Kidney tubule cell (primary cell): Measurements from ENCODE around the gene ABITRAM.
"Not testable (repeated sequence)": the region's sequence is repeated elsewhere in the genome, so short reads cannot be mapped to it uniquely, and the experiment has no call there.

Experiments used
- DNase-seq: peaks from one replicate; pipeline ENCODE4 v3.0.0-alpha.2; 2018; ENCODE audit warnings: low spot score

Gene ABITRAM

GRCh38 chr9:108928386-108928785, 5.8 kb upstream of the ABITRAM start:
- DNase-seq, result no peak

- peak; percentile 23 for DNase-seq
Observed at GRCh38 chr9:108933231-108933717, 926 bp upstream of the ABITRAM start.

- DNase-seq, result peak; percentile 95
Observed at GRCh38 chr9:108933718-108934322, 380 bp upstream of the ABITRAM start, which contains the start of gene ELP1. TSS of gene ELP1 (minus strand) at chr9:108934124. CDS start at chr9:108931146, 2,978 bp downstream.

- DNase-seq, result no peak
Observed at GRCh38 chr9:108937561-108938305, 3.5 kb downstream of the ABITRAM start.

DNA sequence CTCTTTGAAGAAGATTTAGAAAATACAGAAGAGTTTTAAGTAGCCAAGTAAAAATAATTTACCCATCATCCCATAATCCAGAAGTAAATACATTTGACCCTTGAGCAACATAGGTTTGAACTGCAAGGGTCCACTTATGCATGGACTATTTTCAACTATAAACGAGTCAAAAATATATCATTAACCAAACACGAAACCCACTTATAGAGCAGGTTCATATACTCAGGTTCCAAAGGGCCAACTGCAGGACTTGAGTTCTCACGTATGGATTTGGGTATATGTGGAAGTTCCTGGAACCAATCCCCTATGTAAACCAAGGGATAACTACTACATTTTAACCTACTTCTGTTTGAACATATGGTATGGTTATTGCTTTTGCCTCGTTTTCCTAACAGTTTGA, 5.8 kb downstream of the ABITRAM start:
- DNase-seq, result no peak

- no peak for DNase-seq
Observed at GRCh38 chr9:108950168-108950567, 16.0 kb downstream of the ABITRAM start.

DNA sequence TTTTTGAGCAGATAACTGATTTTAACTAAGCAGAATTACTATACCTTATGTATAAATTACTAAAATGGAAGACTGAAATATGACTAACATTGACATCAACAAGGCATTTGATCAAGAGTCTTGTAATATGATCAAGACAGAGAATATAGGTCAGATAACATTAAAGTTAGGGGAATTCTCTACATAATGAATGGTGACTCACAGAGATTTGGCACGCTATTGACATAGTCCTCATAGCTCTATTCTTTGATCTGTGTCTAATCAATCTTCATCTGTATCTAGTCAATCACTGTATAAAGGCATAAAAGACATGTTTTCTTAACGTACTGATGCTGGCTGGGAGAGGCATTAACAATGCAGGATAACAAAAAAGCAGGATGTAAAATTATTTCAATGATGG, 17.4 kb downstream of the ABITRAM start:
- DNase-seq, result no peak

- peak; percentile 42 for DNase-seq
Observed at GRCh38 chr9:108953983-108954574, 19.9 kb downstream of the ABITRAM start.

DNA sequence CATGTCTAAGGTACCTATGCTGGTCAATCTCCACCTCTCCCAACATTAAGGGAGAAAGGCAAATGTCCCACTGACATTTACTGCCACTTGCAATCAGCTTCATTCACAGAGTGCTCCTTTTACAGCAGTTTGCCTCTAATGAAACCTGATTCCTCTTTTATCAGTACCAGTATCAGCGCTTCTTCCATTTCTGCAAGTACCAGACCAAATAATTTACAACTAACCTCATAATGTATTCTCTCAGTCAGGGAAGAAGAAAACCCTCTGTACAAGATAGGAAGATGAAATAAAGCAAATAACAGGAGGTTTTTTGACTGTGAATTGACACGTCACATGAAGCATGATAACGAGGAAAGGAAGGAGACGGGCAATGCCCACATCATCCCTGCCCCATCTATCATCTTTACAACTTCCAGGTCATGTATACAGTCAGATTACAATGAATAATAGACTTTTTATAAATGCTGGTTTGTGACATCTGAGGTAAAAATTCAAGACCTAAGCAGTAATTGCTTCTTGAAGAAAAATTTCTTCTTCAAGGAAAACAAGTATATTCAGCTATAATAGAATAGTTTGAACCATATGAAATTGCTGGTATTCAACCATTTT, 21.9 kb downstream of the ABITRAM start:
- DNase-seq, result no peak

DNA sequence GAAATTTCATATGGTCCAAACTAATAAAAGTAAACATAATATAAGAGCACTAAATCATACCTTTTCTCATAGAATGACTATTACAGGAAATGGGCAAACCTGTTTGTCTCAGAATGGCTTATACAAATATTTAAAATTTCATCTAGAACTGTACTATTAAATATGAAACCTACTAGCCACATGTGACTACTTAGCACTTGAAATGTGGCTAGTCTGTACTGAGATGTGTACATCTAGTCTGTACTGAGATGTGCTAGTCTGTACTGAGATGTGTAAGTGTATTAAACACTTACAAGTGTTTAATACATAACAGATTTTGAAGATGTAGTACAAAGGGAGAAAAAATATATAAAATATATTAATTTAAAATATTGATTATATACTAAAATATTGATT, 22.4 kb downstream of the ABITRAM start:
- DNase-seq, result no peak

- no peak for DNase-seq
Observed at GRCh38 chr9:108960331-108960730, 26.1 kb downstream of the ABITRAM start.

- peak; percentile 2 for DNase-seq
Observed at GRCh38 chr9:108961151-108961550, 27.0 kb downstream of the ABITRAM start.

DNA sequence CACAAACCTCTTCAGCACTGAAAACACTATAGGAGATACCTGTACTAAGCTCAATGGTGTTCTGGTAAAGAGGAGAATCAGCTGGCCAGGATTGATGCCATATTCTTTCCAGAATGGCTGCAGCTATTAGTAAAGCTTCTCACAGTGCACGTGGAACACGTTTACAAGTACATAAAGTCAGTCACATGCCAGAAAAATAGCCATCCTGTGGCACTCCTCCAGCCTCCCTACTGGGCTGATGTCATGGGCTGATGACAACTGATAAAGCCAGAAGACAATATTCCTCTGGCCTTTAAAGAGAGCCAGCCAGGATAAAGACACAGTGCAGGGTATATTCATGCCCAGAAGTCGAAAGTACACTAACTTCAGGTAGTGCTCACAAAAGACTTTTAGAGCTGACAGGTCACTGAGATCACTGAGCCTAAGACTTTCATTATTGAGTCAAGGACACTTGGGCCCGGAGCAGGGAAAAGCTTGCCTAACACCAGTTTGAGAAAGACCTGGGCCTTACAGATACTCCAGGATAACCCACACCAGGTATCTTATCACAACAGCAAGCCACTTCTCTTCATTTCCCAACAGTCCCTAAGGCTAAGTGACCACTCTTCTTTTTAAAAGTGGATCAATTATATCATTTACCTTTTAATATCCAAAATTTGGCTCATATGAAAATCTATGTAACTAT, 29.4 kb downstream of the ABITRAM start:
- DNase-seq, result no peak

- DNase-seq, result no peak
Observed at GRCh38 chr9:108967916-108968315, 33.7 kb downstream of the ABITRAM start.

DNA sequence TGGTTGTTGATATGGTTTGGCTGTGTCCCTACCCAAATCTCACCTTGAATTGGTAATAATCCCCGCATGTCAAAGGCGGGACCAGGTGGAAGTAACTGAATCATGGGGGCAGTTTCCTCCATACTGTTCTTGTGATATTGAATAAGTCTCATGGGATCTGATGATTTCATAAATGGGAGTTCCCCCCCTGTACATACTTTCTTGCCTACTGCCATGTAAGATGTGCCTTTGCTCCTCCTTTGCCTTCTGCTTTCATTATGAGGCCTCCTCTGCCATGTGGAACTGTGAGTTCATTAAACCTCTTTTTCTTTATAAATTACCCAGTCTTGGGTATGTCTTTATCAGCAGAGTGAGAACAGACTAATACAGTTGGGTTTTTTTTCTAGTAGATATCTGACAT, 37.2 kb downstream of the ABITRAM start:
- DNase-seq, result not testable (repeated sequence)

DNA sequence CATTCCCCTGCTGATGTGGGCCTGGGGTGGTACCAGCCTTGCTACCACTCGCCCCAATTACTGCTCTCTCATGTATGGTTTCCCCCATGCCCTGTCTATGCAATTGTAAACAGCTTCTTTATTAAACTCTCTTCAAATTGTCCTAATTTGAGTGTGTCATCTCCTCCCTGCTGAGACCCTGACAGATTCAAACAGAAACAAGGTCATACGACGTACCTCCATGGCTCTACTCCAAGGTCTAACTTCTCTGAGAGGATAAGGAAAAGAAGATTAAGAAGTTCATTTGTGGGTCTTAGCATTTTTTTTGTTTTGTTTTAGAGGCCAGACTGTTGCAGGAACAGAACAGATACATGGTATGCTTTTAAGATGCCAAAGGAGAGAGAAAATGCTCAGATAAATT, 38.0 kb downstream of the ABITRAM start:
- no peak for DNase-seq

- DNase-seq, result no peak
Observed at GRCh38 chr9:108972626-108973209, 38.5 kb downstream of the ABITRAM start.

GRCh38 chr9:108973895-108974294, 39.7 kb downstream of the ABITRAM start:
- no peak for DNase-seq

GRCh38 chr9:108978205-108978604, 44.0 kb downstream of the ABITRAM start:
- DNase-seq, result no peak

- no peak for DNase-seq
Observed at GRCh38 chr9:108980893-108981292, 46.7 kb downstream of the ABITRAM start.

GRCh38 chr9:108983885-108984284, 49.7 kb downstream of the ABITRAM start:
- DNase-seq, result peak; percentile 4
